ENCODE results near the gene TRMT2A.

The TRMT2A gene

GRCh38 chr22:20079745-20080444 is 37.1 kb downstream of the TRMT2A start, which contains the start of gene DGCR8 (continued):
- TF ChIP-seq ZBTB8A (tag by site-specific recombination; IDR thresholded peaks at IDR 0.05) (peak; percentile 80; the same call in 1 of the 2 replicates), PRDM6 (tag by site-specific recombination; IDR thresholded peaks at IDR 0.05) (no peak), ZNF561 (tag by site-specific recombination; IDR thresholded peaks at IDR 0.05; ENCODE audit: borderline replicate concordance) (peak; percentile 75; the same call in 1 of the 2 replicates), ZSCAN30 (tag by site-specific recombination; IDR thresholded peaks at IDR 0.05) (peak; percentile 78), ZNF148 (tag by site-specific recombination; IDR thresholded peaks at IDR 0.05; ENCODE audit: borderline replicate concordance) (no peak), ZNF2 (tag by site-specific recombination; IDR thresholded peaks at IDR 0.05) (peak; percentile 90; the same call in 1 of the 2 replicates), ZNF623 (tag by site-specific recombination; IDR thresholded peaks at IDR 0.05) (no peak), ZNF214 (tag by site-specific recombination; IDR thresholded peaks at IDR 0.05; ENCODE audit: borderline replicate concordance) (no peak), ZNF157 (tag by site-specific recombination; IDR thresholded peaks at IDR 0.05) (no peak), ZNF513 (tag by site-specific recombination; IDR thresholded peaks at IDR 0.05) (no peak), ZSCAN16 (tag by site-specific recombination; IDR thresholded peaks at IDR 0.05) (no peak), ZNF394 (tag by site-specific recombination; IDR thresholded peaks at IDR 0.05; ENCODE audit: borderline replicate concordance) (peak; percentile 43; the same call in 1 of the 2 replicates), ZNF175 (tag by site-specific recombination; IDR thresholded peaks at IDR 0.05) (no peak), ZNF580 (tag by site-specific recombination; IDR thresholded peaks at IDR 0.05) (peak; percentile 40; the same call in 1 of the 2 replicates), KLF1 (tag by site-specific recombination; IDR thresholded peaks at IDR 0.05) (peak; percentile 46; the same call in 1 of the 2 replicates), ZNF23 (tag by site-specific recombination; IDR thresholded peaks at IDR 0.05; ENCODE audit: borderline replicate concordance) (no peak), ZNF239 (tag by site-specific recombination; IDR thresholded peaks at IDR 0.05) (no peak), BCL11B (tag by site-specific recombination; IDR thresholded peaks at IDR 0.05; ENCODE audit: low read depth) (peak; percentile 95), ZNF223 (tag by site-specific recombination; IDR thresholded peaks at IDR 0.05) (no peak), SCRT1 (tag by site-specific recombination; IDR thresholded peaks at IDR 0.05; ENCODE audit: borderline replicate concordance) (no peak), HOXA7 (CRISPR knock-in tag; IDR thresholded peaks at IDR 0.05; ENCODE audit: borderline replicate concordance) (no peak), ZNF624 (tag by site-specific recombination; IDR thresholded peaks at IDR 0.05) (no peak), ZNF112 (tag by site-specific recombination; IDR thresholded peaks at IDR 0.05) (no peak), KLF7 (tag by site-specific recombination; IDR thresholded peaks at IDR 0.05; ENCODE audit: borderline replicate concordance) (peak; percentile 79), ELK4 (IDR thresholded peaks at IDR 0.05; ENCODE audit: borderline replicate concordance, low read depth, low read length) (no peak; the same call in 1 of the 2 replicates), EGR2 (tag by site-specific recombination; IDR thresholded peaks at IDR 0.05; ENCODE audit: low read depth) (no peak), ZNF19 (tag by site-specific recombination; IDR thresholded peaks at IDR 0.05; ENCODE audit: low read depth) (no peak), WT1 (tag by site-specific recombination; IDR thresholded peaks at IDR 0.05) (peak; percentile 51), ZNF639 (tag by site-specific recombination; IDR thresholded peaks at IDR 0.05) (peak; percentile 79; the same call in 1 of the 2 replicates), ZNF302 (tag by site-specific recombination; IDR thresholded peaks at IDR 0.05; ENCODE audit: low read depth) (no peak), ZNF292 (tag by site-specific recombination; IDR thresholded peaks at IDR 0.05; ENCODE audit: borderline replicate concordance, low read depth) (no peak), ZNF544 (tag by site-specific recombination; IDR thresholded peaks at IDR 0.05) (no peak)

Measured in HEK293 (cell line).